SK-N-SH treated with all-trans-retinoic acid at 6 μM for 48 hours (cell line): Measurements from ENCODE around the gene CCN5.

Experiments
- ARNTL ChIP-seq: fragments of 450-650 bp; formaldehyde crosslinking; IDR thresholded peaks from 2 replicates; pipeline ENCODE4 v1.5.0; 2020; ENCODE audit warnings: low read depth, mild to moderate bottlenecking, moderate library complexity, borderline replicate concordance
- BACH2 ChIP-seq: fragments of 250-450 bp; sonication (Bioruptor Pico); IDR thresholded peaks from 2 replicates; pipeline ENCODE4 v1.9.0; 2021; ENCODE audit warnings: mild to moderate bottlenecking, borderline replicate concordance
- GLIS3 ChIP-seq: fragments of 250-450 bp; sonication (Bioruptor Pico); IDR thresholded peaks from 2 replicates; pipeline ENCODE4 v1.5.0; 2020; ENCODE audit warnings: mild to moderate bottlenecking, moderate library complexity
- ISL1 ChIP-seq: fragments of 250-450 bp; sonication (Bioruptor Pico); IDR thresholded peaks from 2 replicates; pipeline ENCODE4 v2.1.2; 2022; ENCODE audit warnings: mild to moderate bottlenecking, moderate library complexity
- RARB ChIP-seq: fragments of 250-450 bp; sonication (Bioruptor Pico); IDR thresholded peaks from 2 replicates; pipeline ENCODE4 v1.8.0; 2021; ENCODE audit warnings: mild to moderate bottlenecking, moderate library complexity
- SNAI2 ChIP-seq: fragments of 250-450 bp; sonication (Bioruptor Pico); IDR thresholded peaks from 2 replicates; pipeline ENCODE4 v1.5.0; 2020; ENCODE audit warnings: mild to moderate bottlenecking, moderate library complexity
- TCF4 ChIP-seq: fragments of 250-450 bp; sonication (Bioruptor Pico); IDR thresholded peaks from 2 replicates; pipeline ENCODE4 v1.8.0; 2021; ENCODE audit warnings: mild to moderate bottlenecking, moderate library complexity, borderline replicate concordance
- ZFP3 ChIP-seq: fragments of 250-450 bp; sonication (Bioruptor Pico); IDR thresholded peaks from 2 replicates; pipeline ENCODE4 v1.5.0; 2020; ENCODE audit warnings: mild to moderate bottlenecking, moderate library complexity
- TF ChIP-seq, protein P1 (sequence below): fragments of 250-450 bp; sonication (Bioruptor Pico); IDR thresholded peaks from 2 replicates; pipeline ENCODE4 v1.5.1; 2021; ENCODE audit warnings: mild to moderate bottlenecking, moderate library complexity
- TF ChIP-seq, protein P2 (sequence below): fragments of 250-450 bp; sonication (Bioruptor Pico); IDR thresholded peaks from 2 replicates; pipeline ENCODE4 v1.5.1; 2020; ENCODE audit warnings: low read depth, mild to moderate bottlenecking, moderate library complexity
- TF ChIP-seq, protein P3 (sequence below): fragments of 250-450 bp; sonication (Bioruptor Pico); IDR thresholded peaks from 2 replicates; pipeline ENCODE4 v1.8.0; 2021; ENCODE audit warnings: low read depth, mild to moderate bottlenecking, moderate library complexity, borderline replicate concordance

DNA sequence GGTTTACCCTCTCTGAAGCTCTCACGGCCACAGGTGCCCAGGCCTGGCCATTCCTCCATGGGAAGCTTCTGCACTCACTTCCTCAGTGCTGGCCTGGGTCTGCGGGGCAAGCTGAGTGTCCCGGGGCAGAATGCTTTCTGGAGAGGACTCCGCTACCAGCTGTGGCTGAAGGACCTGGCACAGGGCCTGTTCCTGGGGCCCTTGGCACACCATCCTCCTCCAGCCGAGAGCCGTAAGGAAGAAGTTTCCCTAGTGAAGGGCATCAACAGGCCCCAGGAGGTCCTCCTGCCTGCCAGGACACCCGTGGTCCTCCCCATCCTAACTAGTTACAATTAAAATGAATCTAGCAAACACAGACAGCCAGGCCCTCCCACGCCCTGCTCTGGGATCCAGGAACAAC is 16.5 kb downstream of the CCN5 start:
- TF ChIP-seq, protein P1, sequence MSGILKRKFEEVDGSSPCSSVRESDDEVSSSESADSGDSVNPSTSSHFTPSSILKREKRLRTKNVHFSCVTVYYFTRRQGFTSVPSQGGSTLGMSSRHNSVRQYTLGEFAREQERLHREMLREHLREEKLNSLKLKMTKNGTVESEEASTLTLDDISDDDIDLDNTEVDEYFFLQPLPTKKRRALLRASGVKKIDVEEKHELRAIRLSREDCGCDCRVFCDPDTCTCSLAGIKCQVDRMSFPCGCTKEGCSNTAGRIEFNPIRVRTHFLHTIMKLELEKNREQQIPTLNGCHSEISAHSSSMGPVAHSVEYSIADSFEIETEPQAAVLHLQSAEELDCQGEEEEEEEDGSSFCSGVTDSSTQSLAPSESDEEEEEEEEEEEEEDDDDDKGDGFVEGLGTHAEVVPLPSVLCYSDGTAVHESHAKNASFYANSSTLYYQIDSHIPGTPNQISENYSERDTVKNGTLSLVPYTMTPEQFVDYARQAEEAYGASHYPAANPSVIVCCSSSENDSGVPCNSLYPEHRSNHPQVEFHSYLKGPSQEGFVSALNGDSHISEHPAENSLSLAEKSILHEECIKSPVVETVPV (CRISPR knock-in tag): no peak
- no peak for TF ChIP-seq TCF4 (CRISPR knock-in tag)
- TF ChIP-seq GLIS3 (CRISPR knock-in tag): no peak
- TF ChIP-seq, protein P2, sequence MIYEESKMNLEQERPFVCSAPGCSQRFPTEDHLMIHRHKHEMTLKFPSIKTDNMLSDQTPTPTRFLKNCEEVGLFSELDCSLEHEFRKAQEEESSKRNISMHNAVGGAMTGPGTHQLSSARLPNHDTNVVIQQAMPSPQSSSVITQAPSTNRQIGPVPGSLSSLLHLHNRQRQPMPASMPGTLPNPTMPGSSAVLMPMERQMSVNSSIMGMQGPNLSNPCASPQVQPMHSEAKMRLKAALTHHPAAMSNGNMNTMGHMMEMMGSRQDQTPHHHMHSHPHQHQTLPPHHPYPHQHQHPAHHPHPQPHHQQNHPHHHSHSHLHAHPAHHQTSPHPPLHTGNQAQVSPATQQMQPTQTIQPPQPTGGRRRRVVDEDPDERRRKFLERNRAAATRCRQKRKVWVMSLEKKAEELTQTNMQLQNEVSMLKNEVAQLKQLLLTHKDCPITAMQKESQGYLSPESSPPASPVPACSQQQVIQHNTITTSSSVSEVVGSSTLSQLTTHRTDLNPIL (CRISPR knock-in tag): no peak
- TF ChIP-seq, protein P3, sequence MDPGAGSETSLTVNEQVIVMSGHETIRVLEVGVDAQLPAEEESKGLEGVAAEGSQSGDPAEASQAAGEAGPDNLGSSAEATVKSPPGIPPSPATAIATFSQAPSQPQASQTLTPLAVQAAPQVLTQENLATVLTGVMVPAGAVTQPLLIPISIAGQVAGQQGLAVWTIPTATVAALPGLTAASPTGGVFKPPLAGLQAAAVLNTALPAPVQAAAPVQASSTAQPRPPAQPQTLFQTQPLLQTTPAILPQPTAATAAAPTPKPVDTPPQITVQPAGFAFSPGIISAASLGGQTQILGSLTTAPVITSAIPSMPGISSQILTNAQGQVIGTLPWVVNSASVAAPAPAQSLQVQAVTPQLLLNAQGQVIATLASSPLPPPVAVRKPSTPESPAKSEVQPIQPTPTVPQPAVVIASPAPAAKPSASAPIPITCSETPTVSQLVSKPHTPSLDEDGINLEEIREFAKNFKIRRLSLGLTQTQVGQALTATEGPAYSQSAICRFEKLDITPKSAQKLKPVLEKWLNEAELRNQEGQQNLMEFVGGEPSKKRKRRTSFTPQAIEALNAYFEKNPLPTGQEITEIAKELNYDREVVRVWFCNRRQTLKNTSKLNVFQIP: no peak
- no peak for TF ChIP-seq ARNTL (CRISPR knock-in tag)
- no peak for TF ChIP-seq ZFP3 (CRISPR knock-in tag)
- TF ChIP-seq SNAI2 (CRISPR knock-in tag): no peak
- TF ChIP-seq BACH2 (CRISPR knock-in tag): no peak
- TF ChIP-seq ISL1 (CRISPR knock-in tag): no peak
- no peak for TF ChIP-seq RARB (CRISPR knock-in tag)
